Measurements from ENCODE around the gene CHTF18.
A peak's percentile ranks its signal among the peaks of the same experiment; 100 is the strongest.
"Not testable (repeated sequence)": the region's sequence is repeated elsewhere in the genome, so short reads cannot be mapped to it uniquely, and the experiment has no call there.

The CHTF18 gene

DNA sequence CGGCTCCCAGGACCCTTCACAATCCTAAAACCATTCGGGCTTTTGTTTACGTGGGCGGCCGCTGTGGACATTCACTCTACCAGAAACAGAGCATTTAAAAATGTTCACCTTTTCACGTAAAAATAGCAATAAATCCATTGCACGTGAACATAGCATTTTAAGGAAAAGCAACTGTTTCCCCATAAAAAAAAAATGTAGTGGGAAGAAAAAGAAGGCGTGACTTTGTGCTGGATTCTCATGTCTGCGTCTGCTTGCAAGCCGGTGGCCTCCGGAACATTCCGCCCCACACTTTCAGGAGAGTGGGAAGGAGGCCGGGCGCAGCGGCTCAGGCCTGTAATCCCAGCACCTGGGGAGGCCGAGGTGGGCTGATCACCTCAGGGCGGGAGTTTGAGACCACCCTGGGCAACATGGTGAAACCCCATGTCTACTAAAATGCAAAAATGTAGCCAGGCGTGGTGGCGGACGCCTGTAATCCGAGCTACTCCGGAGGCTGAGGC lies 25.5 kb downstream of the CHTF18 start:
- DNase-seq, result no peak

DNA sequence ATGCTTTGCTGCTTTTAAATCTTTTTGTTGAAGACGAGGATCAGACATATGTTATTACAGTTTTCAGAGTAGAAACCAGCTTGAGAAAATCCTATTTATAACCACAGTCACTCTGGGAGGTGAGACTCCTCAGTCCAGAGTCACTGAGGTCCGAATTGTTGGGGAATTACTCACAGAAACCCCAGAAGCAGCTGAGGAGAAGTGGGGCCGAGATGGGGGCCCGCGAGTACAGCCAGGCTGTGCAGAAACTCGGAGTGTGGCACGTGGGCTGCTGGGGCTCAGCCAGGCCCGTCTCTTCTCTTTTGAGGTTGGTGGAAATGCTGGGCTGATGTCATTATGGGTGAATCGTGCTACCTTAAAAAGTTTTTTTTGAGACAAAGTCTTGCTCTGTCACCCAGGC lies 26.6 kb downstream of the CHTF18 start:
- no peak for DNase-seq

DNA sequence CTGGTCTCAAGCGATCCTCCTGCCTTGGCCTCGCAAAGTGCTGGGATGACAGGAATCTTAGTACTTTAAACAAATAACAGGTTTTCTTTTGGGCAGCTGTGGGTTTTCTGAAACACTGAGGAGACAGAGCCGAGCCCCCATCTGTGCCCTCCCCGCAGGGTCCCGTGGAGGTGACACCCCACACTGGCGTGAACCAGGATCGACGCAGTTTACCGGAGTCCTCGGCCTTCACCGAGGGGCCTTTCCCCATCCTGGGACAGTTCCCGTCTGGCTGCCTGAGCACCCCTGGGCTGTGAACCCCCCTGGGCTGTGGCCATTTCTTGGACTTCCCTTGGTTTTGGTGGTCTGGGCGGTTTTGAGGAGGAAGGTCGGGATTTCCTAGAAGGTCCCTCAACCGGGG lies 27.4 kb downstream of the CHTF18 start:
- DNase-seq, result no peak

DNA sequence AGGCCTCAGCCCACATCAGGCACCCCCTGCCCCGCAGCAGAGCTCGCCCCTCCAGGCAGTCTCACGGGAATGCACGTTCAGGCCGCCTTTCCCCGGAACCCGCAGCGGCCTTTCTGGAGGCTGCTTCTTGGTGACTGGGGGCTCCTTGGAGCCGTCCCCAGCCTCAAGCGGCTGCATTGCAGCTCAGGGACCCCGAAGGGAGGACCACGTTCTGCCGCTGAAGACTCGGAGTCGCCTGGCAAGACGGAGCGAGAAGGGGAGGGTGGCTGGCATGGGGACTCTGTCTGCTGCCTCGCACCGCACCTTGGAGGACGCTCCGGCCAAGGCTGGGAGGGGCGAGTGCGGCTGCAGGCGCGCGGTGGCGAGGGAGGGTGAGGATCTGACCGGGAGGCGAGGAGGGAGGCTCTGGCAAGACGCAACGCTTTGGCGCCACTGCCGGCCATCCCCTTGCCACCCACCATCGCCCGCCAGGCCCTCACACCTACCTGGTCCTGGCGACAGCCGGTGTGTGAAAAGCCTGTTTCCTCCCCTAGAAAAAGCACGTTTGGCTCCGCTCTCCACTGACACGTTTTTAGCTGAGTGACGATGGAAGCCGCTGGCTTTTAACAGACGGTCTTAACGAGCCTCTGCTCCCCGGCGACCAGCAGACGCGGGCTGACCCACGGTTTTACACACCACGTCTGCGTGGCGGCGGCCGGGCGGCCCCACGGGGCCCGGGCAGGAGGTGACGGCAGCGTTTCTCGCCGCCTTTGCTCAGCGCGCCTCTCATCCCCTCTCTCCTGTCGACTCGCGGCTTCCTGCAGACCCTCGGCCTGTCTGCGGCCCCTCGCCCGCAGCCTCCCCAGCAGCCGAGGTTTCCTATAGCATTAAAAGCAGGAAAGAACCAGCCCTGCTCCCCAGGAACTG lies 28.8 kb downstream of the CHTF18 start:
- DNase-seq, result no peak

DNA sequence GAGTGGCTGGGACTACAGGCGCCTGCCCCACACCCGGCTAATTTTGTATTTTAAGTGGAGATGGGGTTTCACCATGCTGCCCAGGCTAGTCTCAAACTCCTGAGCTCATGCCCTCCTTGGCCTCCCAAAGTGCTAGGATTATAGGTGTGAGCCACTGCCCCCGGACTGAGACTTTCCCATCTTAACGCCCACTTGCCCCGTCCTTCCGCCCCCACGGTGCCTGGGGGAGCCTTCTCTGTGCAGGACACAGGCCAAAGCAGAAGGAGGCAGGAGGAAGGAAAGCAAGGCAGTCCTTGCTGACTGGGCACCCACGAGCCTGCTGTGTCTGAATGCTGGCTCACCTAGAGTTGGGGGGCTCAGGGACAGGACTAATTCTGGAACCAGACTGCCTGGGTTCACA lies 29.7 kb downstream of the CHTF18 start:
- no peak for DNase-seq

DNA sequence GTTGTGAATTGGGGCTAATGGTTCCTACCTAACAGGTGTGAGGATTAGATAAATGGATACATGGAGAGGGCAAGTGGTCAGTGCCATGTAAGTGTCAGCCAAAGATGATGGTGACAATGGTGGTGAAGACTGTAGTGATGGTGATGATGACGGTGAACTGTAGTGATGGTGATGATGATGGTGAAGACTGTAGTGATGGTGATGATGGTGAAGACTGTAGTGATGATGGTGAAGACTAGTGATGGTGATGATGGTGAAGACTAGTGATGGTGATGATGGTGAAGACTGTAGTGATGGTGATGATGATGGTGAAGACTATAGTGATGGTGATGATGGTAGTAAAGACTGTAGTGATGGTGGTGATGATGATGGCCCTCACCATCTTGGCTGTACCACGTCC lies 30.2 kb downstream of the CHTF18 start:
- no peak for DNase-seq

DNA sequence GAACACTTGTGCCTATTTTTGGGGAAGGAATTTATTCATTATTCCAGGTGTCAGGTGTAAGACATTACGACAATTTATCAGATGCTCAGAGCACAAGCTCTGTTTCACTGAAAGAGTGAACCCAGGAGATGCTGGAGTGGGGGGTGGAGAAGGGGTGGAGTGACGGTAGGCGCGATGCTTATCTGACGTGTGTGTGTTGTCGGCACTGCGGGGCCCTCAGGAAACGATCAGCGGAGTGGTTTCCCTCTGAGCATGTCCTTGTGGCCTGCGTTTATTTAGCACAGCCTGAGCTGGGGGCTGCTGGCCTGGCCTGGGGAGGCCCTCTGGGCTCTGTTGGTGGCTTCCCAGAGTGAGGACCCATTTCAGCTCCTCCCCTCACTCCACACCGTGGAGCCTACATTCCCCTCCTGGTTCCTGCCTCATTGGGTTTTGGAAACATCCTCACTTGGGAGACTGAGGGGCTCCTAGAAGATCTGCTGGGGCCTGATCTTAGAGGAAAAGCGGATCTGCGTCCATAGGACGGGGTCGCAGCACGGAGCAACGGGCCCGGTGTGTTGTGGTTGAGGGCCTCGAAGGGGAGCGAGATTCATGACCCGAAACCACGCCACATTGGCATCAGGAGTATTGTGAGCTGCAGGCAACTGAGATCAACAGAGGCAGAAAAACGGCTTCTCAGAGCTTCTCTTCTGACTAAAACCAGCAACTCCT lies 31.1 kb downstream of the CHTF18 start:
- peak; percentile 12 to 46 for DNase-seq

DNA sequence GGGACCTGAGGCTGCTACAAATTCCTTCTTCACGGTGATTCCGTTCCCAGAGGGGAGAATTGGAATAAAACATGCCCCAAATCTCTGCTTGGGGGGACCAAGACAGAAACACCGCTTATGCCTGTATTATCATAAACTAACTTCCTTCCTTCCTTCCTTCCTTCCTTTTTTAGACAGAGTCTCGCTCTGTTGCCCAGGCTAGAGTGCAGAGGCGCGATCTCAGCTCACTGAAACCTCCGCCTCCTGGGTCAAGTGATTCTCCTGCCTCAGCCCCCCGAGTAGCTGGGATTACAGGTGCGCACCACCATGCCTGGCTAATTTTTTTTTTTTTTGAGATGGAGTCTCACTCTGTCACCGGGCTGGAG lies 31.6 kb downstream of the CHTF18 start:
- DNase-seq, result not testable (repeated sequence)

DNA sequence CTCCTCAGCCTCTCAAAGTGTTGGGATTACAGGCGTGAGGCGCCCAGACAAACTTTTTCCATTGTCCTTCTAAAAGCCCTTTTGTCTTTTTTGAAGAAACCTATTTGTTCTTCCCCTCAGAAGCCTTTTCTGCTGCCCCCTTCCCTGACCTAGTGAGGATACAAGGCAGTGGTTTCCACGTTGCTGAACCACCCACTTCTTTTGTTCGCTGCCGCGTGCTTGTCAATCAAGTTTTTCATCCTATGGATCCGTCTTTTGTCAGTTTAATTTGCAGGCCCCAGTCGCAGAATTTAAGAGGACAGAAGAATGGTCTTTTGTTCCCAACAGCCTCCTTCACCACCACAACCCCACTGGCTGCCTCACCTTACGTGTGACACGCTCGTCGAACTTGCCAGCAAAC lies 32.3 kb downstream of the CHTF18 start:
- no peak for DNase-seq

DNA sequence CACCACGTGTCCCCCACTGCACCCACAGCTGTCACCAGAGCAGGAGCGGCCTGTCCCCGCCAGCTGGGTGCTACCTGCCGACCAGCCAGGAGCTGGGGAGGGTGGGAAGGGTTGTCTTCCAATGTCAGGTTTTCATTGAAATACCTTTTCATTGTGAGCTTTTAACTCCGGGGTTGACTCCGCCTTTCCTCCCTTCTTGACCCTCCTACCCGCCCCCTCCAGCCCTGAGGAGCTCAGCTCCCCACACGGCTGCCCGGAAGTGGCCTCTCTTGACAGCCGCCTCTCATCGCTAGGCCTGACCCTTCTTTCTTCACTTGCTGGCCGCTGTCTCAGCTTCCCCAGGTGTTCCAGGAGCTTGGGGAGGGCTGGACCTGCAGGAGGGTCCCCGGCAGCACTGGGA lies 33.3 kb downstream of the CHTF18 start:
- no peak for DNase-seq

DNA sequence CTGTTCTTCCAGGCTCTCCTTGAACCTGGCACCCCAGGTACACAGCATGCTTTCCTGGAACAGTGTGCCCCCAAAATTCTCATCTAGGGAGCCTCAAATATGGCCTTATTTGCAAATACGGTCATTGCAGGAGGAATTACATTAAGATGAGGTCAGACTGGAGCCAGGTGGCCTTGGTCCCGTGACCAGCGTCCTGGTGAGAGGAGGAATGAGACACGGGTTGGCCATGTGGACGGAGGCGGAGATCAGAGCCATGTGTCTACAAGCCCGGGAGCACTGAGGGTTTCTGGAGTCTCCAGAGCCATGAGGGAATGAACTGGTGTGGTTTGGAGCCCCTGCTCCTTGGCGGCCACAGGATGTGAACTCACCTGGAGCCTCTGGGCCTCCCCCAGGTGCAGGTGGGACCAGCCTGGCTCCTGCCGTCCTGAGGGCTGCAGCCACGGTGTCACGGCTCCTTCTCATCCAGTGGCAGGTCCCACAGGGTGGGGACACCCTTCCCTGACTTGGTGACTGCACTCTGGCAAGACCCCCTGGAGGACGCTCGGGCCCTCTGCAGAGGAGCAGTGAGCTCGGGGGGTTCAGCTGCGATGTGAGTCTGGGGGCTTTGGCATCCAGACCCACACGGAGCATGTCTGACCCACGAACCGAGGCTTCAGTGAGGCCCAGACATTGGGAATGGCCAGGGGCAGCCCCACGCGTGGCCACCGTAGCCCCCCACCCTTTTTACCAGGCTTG lies 33.9 kb downstream of the CHTF18 start:
- no peak for DNase-seq

DNA sequence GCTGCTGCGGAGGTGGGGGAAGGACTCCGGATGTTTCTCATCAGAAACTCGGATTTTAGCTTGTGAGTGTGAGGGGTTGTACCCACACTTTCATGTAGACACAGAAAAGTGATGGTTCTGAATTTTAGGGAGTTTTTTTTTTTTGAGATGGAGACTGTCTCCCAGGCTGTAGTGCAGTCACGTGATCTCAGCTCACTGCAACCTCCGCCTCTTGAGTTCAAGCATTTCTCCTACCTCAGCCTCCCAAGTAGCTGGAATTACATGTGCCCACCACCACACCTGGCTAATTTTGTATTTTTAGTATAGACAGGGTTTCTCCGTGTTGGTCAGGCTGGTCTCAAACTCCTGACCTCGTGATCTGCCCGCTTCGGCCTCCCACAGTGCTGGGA lies 34.5 kb downstream of the CHTF18 start:
- no peak for DNase-seq

DNA sequence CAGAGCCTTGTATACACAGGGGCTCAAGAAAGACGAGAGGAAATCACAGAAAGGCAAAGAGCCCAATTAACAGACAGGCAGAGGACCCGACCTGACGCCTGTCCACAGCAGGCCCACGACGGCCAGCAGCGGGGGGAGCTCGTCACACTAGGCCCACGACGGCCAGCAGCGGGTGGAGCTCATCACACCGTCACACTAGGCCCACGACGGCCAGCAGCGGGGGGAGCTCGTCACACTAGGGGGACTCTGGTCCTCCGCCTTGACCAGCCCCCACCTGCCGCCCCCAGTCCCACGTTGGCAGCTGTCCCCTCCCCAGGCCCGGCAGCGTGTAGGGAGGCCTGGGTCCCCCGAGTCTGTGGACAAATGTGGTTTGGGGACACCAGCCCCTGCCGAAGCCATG lies 35.8 kb downstream of the CHTF18 start:
- no peak for DNase-seq

DNA sequence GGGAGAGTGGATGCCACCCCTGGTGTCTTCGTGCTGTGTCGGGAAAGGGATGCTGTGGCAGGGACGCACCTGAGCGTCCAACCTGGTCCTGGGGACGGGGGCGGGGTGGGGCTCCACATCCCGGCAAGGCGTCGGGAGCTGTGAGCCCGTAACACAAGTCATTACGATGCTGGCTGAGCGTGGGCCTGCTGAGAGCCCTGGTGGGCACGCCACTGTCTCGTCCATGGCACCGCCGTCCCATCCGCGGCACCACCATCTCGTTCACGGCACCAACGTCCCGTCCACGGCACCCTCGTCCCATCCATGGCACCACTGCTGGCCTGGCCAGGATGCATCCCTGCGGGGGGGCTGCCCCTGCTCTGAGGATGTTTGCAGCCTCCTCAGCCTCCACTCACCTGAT lies 36.2 kb downstream of the CHTF18 start:
- DNase-seq, result no peak

DNA sequence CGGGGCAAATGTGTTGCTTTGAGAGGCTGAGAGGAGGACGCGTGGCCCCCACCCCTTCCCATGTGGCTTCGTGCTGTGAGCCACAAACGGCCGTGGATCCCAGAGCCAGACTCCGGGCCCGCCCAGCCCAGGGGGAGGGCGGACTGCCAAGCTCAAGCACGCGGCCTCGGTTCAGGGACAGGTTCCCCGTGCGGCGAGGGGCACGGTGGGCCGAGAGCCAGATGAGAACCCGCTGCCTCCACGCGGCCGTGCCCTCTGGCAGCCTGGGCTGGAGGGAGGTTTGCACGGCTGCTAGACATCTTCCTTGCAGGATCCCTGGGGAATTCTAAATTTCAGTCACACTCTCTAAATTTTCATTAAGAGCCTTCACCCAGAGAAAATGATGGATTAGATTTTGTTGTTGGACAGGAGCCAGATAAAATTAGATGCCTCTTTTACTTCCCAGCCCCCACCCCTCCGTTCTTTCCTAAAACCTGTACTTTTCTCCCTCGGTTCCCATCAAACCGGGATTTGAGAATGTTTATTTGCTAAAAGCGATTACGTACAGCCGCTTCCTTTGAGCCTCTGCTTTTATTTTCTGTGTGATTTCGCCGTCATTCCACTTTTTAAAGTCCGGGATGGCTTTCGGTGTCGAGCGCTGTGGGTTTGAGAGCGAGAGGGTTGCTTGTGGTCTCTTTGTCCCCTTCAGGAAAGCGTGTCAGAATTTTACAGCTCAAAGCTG lies 37.1 kb downstream of the CHTF18 start:
- DNase-seq, result no peak

DNA sequence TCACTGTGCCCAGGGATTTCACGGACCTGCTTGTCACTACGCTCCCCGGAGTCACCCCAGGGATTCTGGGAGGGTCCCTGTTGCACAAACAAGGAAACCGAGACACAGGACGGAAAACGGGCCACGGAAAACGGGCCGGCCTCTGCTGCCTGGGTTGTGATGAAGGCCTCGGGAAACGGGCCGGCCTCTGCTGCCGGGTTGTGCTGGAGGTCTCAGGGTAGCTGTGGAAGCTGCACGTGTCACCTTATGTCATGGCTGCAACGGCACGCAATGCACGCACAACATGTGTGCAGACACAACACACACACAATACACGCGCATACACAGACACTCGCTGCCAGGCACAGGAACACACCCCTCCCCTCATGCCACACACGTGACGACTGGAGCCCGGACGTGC lies 39.1 kb downstream of the CHTF18 start:
- no peak for DNase-seq

DNA sequence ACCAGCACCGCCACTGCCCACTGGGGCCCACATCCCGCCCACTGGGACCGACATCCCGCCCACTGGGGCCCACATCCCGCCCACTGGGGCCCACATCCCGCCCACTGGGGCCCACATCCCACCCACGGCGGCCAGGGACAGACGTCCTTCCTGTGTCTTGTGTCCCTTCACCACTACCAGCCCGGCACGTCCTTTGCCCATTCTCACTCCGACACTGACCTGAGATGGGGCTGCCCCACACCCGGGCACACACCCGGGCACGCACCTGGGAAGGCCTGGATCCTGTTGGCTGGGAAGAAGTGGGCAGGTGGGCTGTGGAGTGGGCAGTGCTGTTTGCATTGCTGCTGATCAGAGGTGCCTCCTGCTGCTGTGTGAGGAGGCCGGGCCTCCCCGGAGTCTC lies 40.5 kb downstream of the CHTF18 start:
- no peak for DNase-seq

DNA sequence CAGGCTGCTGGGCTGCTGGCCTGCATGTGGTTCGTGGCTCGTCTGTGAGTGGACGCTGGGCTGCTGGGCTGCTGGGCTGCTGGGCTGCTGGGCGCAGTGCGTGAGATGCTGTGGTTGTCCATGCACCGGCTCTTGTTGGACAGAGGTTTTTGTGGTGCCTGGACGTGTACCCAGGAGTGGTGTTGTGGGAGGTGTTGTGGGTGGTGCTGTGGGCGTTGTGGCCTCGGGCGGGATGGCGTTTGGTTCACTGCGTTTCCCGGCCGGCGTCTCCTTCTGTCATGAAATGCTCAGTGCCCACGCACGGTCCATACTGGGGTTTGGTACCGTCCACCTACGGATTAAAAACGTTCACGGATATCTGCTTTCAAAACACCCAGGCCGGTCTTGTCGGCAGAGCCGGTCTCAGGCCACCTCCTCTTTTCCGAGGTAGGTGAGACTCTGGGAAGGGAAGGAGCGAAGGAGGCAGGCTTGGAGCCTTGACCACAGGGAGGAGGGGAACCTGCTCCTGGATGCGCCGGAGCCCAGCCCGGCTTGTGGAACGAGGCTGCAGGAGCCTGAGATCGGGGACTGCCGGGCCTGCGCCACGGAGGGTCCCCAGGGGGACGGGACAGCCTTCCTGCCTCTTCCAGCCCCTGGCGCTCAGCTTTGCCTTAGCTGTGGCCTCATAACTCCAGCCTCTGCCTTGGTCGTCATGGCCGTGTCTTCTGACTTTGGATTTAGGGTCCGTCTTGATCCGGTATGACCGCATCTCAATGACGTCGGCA lies 41.9 kb downstream of the CHTF18 start:
- DNase-seq, result no peak

DNA sequence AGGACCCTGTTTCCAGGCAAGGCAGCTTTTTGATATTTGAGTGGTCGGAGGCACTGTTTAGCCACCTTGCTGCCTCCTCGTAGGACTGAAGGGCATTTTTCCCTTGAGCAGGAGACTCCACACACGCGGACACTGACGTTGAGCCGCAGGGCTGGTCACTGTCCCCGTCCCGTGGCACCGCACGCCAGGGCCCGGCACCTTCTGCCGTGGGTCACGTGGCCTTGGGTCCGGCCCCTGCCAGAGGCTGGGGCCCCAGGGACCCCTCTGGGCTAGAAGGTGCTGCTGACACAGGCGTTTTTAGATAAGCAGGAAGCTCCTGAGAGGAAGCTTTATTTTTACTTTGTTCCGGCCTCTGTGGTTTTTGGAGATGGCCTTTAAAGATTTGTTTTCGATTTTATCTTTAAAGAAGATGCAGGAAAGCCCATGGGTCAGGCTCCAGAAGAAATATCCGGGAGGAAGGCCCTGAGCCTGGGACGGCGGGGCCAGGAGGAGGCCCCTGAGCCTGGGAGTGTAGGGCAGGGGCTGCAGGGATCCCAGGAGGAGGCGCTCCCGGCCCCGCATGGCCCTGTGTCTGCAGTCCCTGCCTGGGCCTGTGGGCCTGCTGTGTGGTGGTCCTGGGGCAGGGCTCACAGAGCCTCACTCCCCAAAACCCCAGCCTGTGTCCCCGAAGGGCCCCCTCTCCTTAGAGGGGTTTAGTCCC lies 42.6 kb downstream of the CHTF18 start:
- no peak for DNase-seq

DNA sequence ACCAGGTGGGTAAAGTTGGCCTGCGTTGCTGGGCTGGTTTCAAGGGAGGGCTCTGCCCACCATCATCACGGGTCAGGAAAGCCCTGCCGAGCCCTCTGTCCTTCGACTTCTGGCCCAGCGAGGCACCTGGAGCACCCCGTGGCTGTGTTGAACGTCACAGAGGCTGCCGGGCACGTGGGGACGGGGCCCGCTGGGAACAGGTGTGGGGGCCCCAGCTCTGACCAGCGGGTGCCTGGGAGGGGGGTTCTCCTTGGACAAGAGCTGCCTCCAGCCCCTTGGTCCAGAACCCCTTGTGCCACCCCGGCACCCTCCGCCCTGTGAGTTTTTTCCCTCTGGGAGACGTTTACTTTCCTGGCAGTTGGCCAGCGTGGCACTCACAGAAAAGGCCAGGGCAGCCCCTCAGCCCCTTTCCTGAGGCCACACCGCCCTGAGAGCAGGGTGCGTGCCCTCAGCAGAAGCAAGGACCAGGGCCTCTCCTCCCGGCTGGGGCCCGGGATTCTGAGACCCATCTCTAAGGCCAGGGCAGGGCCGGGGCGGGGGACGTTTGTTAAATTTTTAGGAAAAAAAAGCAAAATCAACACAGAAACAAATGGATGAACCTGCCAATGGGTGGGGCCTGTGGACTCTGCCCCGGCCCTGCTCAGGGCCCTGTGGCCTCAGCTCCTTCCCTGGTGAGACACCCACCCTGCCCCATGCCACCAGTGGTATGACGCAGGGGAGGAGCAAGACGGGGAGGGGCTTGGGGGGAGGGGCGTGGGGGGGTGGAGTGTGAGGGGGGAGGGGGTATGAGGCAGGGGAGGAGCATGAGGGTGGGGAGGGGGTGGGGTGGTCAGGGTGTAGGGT lies 43.4 kb downstream of the CHTF18 start:
- DNase-seq, result no peak

All from CD4-positive, alpha-beta T cell treated with Interferon alpha-2 for 1 hour (primary cell).